ENCODE measurements around the gene CWC25.

- TF ChIP-seq CTCF (IDR thresholded peaks at IDR 0.05) (no peak), POLR2A (IDR thresholded peaks at IDR 0.05) (no peak)
Observed at GRCh38 chr17:38798614-38799500, 26.3 kb downstream of the CWC25 start.
